K562 (cell line): ENCODE results near the gene CHMP3. TPM values are rescaled to one million over a fixed set of nuclear protein-coding genes. Genes with fewer than 3 reads are reported as not detected.

ENCODE experiments used
- E2F3 ChIP-seq: fragments of 250-450 bp; sonication (Bioruptor Pico); IDR thresholded peaks from 2 replicates; pipeline ENCODE4 v1.4.0; 2020; ENCODE audit warnings: mild to moderate bottlenecking
- FOXK2 ChIP-seq, 2 experiments: fragments of 450-650 bp; IDR thresholded peaks in 1 of 2; conservative IDR thresholded peaks in 1 of 2; 2 replicates each; pipeline ENCODE4 v1.6.1; 2016; ENCODE audit warnings: low read depth in 2 of 2, mild to moderate bottlenecking in 1 of 2
- HLTF ChIP-seq: fragments of 450-650 bp; IDR thresholded peaks from 2 replicates; pipeline ENCODE4 v1.6.1; 2016
- ILF3 ChIP-seq: fragments of 450-650 bp; IDR thresholded peaks from 2 replicates; pipeline ENCODE4 v1.6.1; 2018; ENCODE audit warnings: antibody characterized with exemption, mild to moderate bottlenecking, moderate library complexity, borderline replicate concordance
- KLF10 ChIP-seq: fragments of 250-450 bp; sonication (Bioruptor Pico); IDR thresholded peaks from 2 replicates; pipeline ENCODE4 v1.6.1; 2021; ENCODE audit warnings: matching md5 sums
- NFE2L1 ChIP-seq: fragments of 450-650 bp; IDR thresholded peaks from 2 replicates; pipeline ENCODE4 v1.6.1; 2016; ENCODE audit warnings: missing genetic modification characterization, low read depth, mild to moderate bottlenecking, missing compliant biosample characterization, moderate library complexity, borderline replicate concordance
- NFIX ChIP-seq: fragments of 250-450 bp; sonication (Bioruptor Pico); IDR thresholded peaks from 2 replicates; pipeline ENCODE4 v1.4.0; 2020; ENCODE audit warnings: low read depth, mild to moderate bottlenecking, moderate library complexity
- NR1H2 ChIP-seq: sonication (generic); formaldehyde crosslinking; IDR thresholded peaks from 2 replicates; pipeline ENCODE4 v1.4.0; 2020; ENCODE audit warnings: mild to moderate bottlenecking, missing genetic modification reagents
- PHF21A ChIP-seq: fragments of 450-650 bp; IDR thresholded peaks from 2 replicates; pipeline ENCODE4 v1.6.1; 2017; ENCODE audit warnings: low read depth, borderline replicate concordance
- RBM15 ChIP-seq: fragments of 200-400 bp; formaldehyde crosslinking; IDR thresholded peaks from 2 replicates; pipeline ENCODE4 v1.6.1; 2018; ENCODE audit warnings: mild to moderate bottlenecking, low read length, moderate library complexity; ENCODE audit not compliant: insufficient read depth
- RBM39 ChIP-seq: fragments of 200-400 bp; formaldehyde crosslinking; optimal IDR thresholded peaks from 2 replicates; pipeline ENCODE3; 2018; ENCODE audit warnings: low read depth, low read length
- RFX5 ChIP-seq: IDR thresholded peaks from 2 replicates; pipeline ENCODE4 v1.6.1; 2011; ENCODE audit warnings: low read depth, mild to moderate bottlenecking, improper control_type of control experiment, low read length
- SETDB1 ChIP-seq: IDR thresholded peaks from one replicate; pipeline ENCODE4 v1.6.1; 2012; ENCODE audit warnings: low read length, control low read depth, inconsistent platforms
- SMARCB1 ChIP-seq: IDR thresholded peaks from 2 replicates; pipeline ENCODE4 v1.6.1; 2011; ENCODE audit warnings: improper control_type of control experiment, low read depth; ENCODE audit not compliant: insufficient read length
- SREBF1 ChIP-seq: fragments of 150-350 bp; IDR thresholded peaks from 2 replicates; pipeline ENCODE4 v1.6.1; 2014; ENCODE audit warnings: antibody characterized with exemption, low read depth, low read length, borderline replicate concordance
- SRSF3 ChIP-seq: fragments of 200-400 bp; formaldehyde crosslinking; IDR thresholded peaks from 2 replicates; pipeline ENCODE4 v1.6.1; 2016; ENCODE audit warnings: mild to moderate bottlenecking, low read length, moderate library complexity; ENCODE audit not compliant: insufficient read depth
- TAL1 ChIP-seq: fragments of 450-650 bp; IDR thresholded peaks from 2 replicates; pipeline ENCODE4 v1.6.1; 2016; ENCODE audit warnings: mild to moderate bottlenecking
- TBL1XR1 ChIP-seq, 2 experiments: IDR thresholded peaks; 2 replicates each; pipeline ENCODE4 v1.6.1; 2012; ENCODE audit warnings: improper control_type of control experiment in 2 of 2, low read length in 2 of 2, mild to moderate bottlenecking in 1 of 2
- TOE1 ChIP-seq, 2 experiments: fragments of 450-650 bp in 1 of 2; sonication (generic) in 1 of 2; formaldehyde crosslinking in 1 of 2; IDR thresholded peaks; 2 replicates each; pipeline versions ENCODE4 v1.7.1 to v1.8.0; 2016 to 2022; ENCODE audit warnings: borderline replicate concordance in 2 of 2, mild to moderate bottlenecking in 2 of 2, antibody characterized with exemption in 1 of 2, inconsistent platforms in 1 of 2, low read depth in 1 of 2, missing genetic modification reagents in 1 of 2, moderate library complexity in 1 of 2
- ZNF41 ChIP-seq: fragments of 250-450 bp; sonication (Bioruptor Pico); conservative IDR thresholded peaks from 2 replicates; pipeline ENCODE4 v1.4.0; 2020; ENCODE audit warnings: mild to moderate bottlenecking
- polyA plus RNA-seq, 8 experiments: library from polyadenylated mRNA; depleted of rRNA in 4 of 8; stranded (reverse) in 5 of 8; unstranded in 3 of 8; fragments of >200 nt; fragmentation: Nextera tagmentation in 2 of 8; fragmentation: Illumina TruSeq in 1 of 8; extraction: Ambion mirVana in 2 of 8; extraction: Trizol in 1 of 8; gene quantifications; 2 replicates each; pipeline versions ENCODE4 v1.2.1 to v1.2.3, GENCODE V29; 2011 to 2014; ENCODE audit warnings: inconsistent platforms in 1 of 8, missing spikeins in 1 of 8
- total RNA-seq, 7 experiments: library from RNA; depleted of rRNA in 6 of 7; stranded (reverse); fragments of >200 nt in 6 of 7; fragmentation: Illumina TruSeq in 2 of 7; extraction: Trizol in 2 of 7; gene quantifications; 2 replicates each; pipeline versions ENCODE4 v1.2.1 to v1.2.3, GENCODE V29; 2011 to 2021; ENCODE audit warnings: low replicate concordance in 1 of 7
- TF ChIP-seq, protein P1 (sequence below): fragments of 450-650 bp; IDR thresholded peaks from 2 replicates; pipeline ENCODE4 v1.6.1; 2018; ENCODE audit not compliant: partially characterized antibody
- TF ChIP-seq, protein P2 (sequence below): fragments of 250-450 bp; sonication (Bioruptor Pico); IDR thresholded peaks from 2 replicates; pipeline ENCODE4 v1.8.0; 2022; ENCODE audit warnings: moderate library complexity, mild to moderate bottlenecking, inconsistent platforms
- TF ChIP-seq, protein P3 (sequence below): fragments of 450-650 bp; IDR thresholded peaks from 2 replicates; pipeline ENCODE4 v1.6.1; 2014; ENCODE audit warnings: low read depth, mild to moderate bottlenecking, moderate library complexity, borderline replicate concordance

CHMP3 gene
- total and polyA plus RNA-seq, 9 of the 15 experiments (the other 6 are each of a cell fraction or from before 2014, with no cell fraction given), result 20.6 to 52.5 (median 31.7) TPM

DNA sequence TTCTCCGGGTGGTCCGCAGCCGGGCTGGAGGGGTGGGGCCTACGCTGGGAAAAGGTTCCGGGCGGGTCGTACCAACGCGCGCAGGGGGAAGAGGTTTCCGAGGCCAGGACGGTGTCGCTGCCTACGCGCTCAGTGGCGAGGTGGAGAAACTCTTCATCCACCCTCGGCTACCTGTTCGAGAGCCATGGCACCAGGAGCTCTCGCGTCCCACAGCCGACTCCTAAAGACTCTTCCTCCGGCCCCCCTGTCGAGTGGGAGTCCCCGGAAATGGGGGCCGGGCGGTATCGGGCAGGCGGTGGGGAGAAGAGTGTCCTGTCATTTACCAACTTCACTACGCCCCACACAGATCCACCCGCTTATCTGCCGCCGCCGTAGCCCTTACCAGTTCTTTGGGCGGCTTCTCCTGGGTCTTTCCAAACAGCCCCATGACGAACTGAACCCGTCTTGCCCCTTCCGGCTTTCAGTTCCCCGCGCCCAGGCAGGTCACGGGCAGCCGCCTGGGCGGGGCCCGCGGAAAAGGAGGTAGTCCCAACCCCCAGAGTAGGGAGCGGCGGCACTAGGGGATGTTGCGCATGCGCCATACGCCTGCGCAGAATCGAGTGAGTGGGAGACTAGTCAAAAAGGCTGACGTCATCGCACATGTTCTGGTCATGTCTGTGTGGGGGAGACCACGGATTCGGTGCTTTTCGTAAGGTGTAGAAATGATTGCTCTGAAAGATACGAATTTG, at the start of gene CHMP3 (continued):
- 0 out of 2 replicates have a peak, but pooled peaks have one; percentile 25 for TF ChIP-seq E2F3 (CRISPR knock-in tag)
- TF ChIP-seq RBM39, result no peak
- no peak for TF ChIP-seq SMARCB1
- TF ChIP-seq FOXK2 (conservative IDR thresholded peaks at IDR 0.05 in 1 of 2, IDR thresholded peaks at IDR 0.05 in 1 of 2; ENCODE audit: low read depth in 2 of 2), result peak in 1 of 2 experiments; percentile 99; a peak in 2 of 4 replicates
- peak; percentile 92 for TF ChIP-seq TOE1 (IDR thresholded peaks at IDR 0.05; ENCODE audit: borderline replicate concordance)
- TF ChIP-seq TOE1 (CRISPR knock-in tag; IDR thresholded peaks at IDR 0.05; ENCODE audit: borderline replicate concordance, low read depth), result no peak
- TF ChIP-seq, protein P1, sequence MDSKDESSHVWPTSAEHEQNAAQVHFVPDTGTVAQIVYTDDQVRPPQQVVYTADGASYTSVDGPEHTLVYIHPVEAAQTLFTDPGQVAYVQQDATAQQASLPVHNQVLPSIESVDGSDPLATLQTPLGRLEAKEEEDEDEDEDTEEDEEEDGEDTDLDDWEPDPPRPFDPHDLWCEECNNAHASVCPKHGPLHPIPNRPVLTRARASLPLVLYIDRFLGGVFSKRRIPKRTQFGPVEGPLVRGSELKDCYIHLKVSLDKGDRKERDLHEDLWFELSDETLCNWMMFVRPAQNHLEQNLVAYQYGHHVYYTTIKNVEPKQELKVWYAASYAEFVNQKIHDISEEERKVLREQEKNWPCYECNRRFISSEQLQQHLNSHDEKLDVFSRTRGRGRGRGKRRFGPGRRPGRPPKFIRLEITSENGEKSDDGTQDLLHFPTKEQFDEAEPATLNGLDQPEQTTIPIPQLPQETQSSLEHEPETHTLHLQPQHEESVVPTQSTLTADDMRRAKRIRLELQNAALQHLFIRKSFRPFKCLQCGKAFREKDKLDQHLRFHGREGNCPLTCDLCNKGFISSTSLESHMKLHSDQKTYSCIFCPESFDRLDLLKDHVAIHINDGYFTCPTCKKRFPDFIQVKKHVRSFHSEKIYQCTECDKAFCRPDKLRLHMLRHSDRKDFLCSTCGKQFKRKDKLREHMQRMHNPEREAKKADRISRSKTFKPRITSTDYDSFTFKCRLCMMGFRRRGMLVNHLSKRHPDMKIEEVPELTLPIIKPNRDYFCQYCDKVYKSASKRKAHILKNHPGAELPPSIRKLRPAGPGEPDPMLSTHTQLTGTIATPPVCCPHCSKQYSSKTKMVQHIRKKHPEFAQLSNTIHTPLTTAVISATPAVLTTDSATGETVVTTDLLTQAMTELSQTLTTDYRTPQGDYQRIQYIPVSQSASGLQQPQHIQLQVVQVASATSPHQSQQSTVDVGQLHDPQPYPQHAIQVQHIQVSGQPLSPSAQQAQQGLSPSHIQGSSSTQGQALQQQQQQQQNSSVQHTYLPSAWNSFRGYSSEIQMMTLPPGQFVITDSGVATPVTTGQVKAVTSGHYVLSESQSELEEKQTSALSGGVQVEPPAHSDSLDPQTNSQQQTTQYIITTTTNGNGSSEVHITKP, result peak; percentile 100
- no peak for TF ChIP-seq RFX5
- TF ChIP-seq HLTF, result no peak
- TF ChIP-seq NR1H2, result no peak
- TF ChIP-seq, protein P2, sequence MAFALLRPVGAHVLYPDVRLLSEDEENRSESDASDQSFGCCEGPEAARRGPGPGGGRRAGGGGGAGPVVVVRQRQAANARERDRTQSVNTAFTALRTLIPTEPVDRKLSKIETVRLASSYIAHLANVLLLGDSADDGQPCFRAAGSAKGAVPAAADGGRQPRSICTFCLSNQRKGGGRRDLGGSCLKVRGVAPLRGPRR (CRISPR knock-in tag), result no peak
- TF ChIP-seq TAL1, result no peak
- TF ChIP-seq, protein P3, sequence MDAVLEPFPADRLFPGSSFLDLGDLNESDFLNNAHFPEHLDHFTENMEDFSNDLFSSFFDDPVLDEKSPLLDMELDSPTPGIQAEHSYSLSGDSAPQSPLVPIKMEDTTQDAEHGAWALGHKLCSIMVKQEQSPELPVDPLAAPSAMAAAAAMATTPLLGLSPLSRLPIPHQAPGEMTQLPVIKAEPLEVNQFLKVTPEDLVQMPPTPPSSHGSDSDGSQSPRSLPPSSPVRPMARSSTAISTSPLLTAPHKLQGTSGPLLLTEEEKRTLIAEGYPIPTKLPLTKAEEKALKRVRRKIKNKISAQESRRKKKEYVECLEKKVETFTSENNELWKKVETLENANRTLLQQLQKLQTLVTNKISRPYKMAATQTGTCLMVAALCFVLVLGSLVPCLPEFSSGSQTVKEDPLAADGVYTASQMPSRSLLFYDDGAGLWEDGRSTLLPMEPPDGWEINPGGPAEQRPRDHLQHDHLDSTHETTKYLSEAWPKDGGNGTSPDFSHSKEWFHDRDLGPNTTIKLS, result no peak
- peak; percentile 44; the same call in 1 of the 2 replicates for TF ChIP-seq SREBF1
- TF ChIP-seq TBL1XR1 (IDR thresholded peaks at IDR 0.05; ENCODE audit: low read length in 2 of 2), result peak in 1 of 2 experiments; percentile 47; a peak in 2 of 4 replicates
- TF ChIP-seq SETDB1, result no peak
- no peak for TF ChIP-seq SRSF3
- no peak for TF ChIP-seq PHF21A
- TF ChIP-seq ILF3, result no peak; the same call in 1 of the 2 replicates
- TF ChIP-seq NFE2L1 (tag), result no peak
- no peak for TF ChIP-seq ZNF41 (CRISPR knock-in tag)
- TF ChIP-seq NFIX (CRISPR knock-in tag), result peak; percentile 39; the same call in 1 of the 2 replicates
- no peak for TF ChIP-seq RBM15
- no peak for TF ChIP-seq KLF10
